SK-N-SH (cell line): Measurements from ENCODE around the gene COL8A1. TPM values are rescaled to one million over a fixed set of nuclear protein-coding genes. Genes with fewer than 3 reads are reported as not detected.

Experiments
- CTCF ChIA-PET: fragments of 300-600, 350-600 bp; formaldehyde crosslinking; extraction: SDS; loops from one replicate; lab custom pipeline; 2021; lab: Yijun Ruan, JAX
- POLR2A ChIA-PET: fragments of 350-600 bp; sonication (Branson Sonifier 250); formaldehyde crosslinking; extraction: SDS; loops from one replicate; lab custom pipeline; 2020; ENCODE audit warnings: antibody characterized with exemption, inconsistent platforms; lab: Yijun Ruan, JAX
- DNase-seq: peaks from one replicate; pipeline ENCODE4 v3.0.0; 2012
- H2AFZ ChIP-seq: fragments of 200-600 bp; sonication (generic); 2 replicates; pipeline ENCODE4 v1.8.1; 2016; ENCODE audit warnings: antibody characterized with exemption, mild to moderate bottlenecking, low read depth
- H3F3A ChIP-seq: fragments of 200-600 bp; sonication (generic); replicated peaks from 2 replicates; pipeline ENCODE3; 2016; ENCODE audit warnings: antibody characterized with exemption, mild to moderate bottlenecking; ENCODE audit not compliant: insufficient read depth
- H3K27ac ChIP-seq, 2 experiments: fragments of 200-500 bp in 1 of 2; fragments of 200-600 bp in 1 of 2; sonication (Bioruptor generic) in 1 of 2; sonication (generic), shearing (Covaris generic) in 1 of 2; 2 replicates each; pipeline versions ENCODE4 v1.5.1 to v1.6.1; 2014 to 2016; ENCODE audit warnings: low read depth in 2 of 2, inconsistent platforms in 1 of 2, low read length in 1 of 2, mild to moderate bottlenecking in 1 of 2, mixed read lengths in 1 of 2
- H3K27me3 ChIP-seq: fragments of 200-600 bp; sonication (generic), shearing (Covaris generic); 2 replicates; pipeline ENCODE4 v1.6.1; 2016; ENCODE audit warnings: mixed run types; ENCODE audit not compliant: insufficient read depth
- H3K36me3 ChIP-seq, 2 experiments: fragments of 200-500 bp in 1 of 2; fragments of 200-600 bp in 1 of 2; sonication (Bioruptor generic) in 1 of 2; sonication (generic) in 1 of 2; replicated peaks in 1 of 2; 2 replicates each; pipeline versions ENCODE3 to v1.5.1; 2014 to 2016; ENCODE audit warnings: low read length in 1 of 2, mild to moderate bottlenecking in 1 of 2; ENCODE audit not compliant: insufficient read depth in 2 of 2, control insufficient read depth in 1 of 2
- H3K4me1 ChIP-seq, 2 experiments: fragments of 200-500 bp in 1 of 2; fragments of 200-600 bp in 1 of 2; sonication (Bioruptor generic) in 1 of 2; sonication (generic), shearing (Covaris generic) in 1 of 2; 2 replicates each; pipeline versions ENCODE4 v1.5.1 to v1.6.1; 2014 to 2016; ENCODE audit warnings: low read depth in 1 of 2, low read length in 1 of 2, mixed run types in 1 of 2; ENCODE audit not compliant: insufficient read depth in 2 of 2, control insufficient read depth in 1 of 2
- H3K4me2 ChIP-seq: fragments of 200-600 bp; sonication (generic), shearing (Covaris generic); 2 replicates; pipeline ENCODE4 v1.6.1; 2017; ENCODE audit warnings: mixed run types
- H3K4me3 ChIP-seq, 2 experiments: fragments of 200-500 bp in 1 of 2; fragments of 200-600 bp in 1 of 2; sonication (Bioruptor generic) in 1 of 2; sonication (generic), shearing (Covaris generic) in 1 of 2; 2 replicates each; pipeline versions ENCODE4 v1.5.1 to v1.8.1; 2014 to 2016; ENCODE audit warnings: low read depth in 2 of 2, inconsistent platforms in 1 of 2, low read length in 1 of 2, mild to moderate bottlenecking in 1 of 2, mixed read lengths in 1 of 2, moderate library complexity in 1 of 2
- H3K79me2 ChIP-seq: fragments of 200-600 bp; sonication (generic); 2 replicates; pipeline ENCODE4 v1.8.1; 2017; ENCODE audit warnings: mild to moderate bottlenecking; ENCODE audit not compliant: insufficient read depth
- H3K9ac ChIP-seq: fragments of 200-600 bp; sonication (generic); 2 replicates; pipeline ENCODE4 v1.6.1; 2017; ENCODE audit warnings: mixed run types
- H3K9me2 ChIP-seq: fragments of 200-600 bp; sonication (generic); 2 replicates; pipeline ENCODE4 v1.6.1; 2017; ENCODE audit warnings: mixed run types
- H3K9me3 ChIP-seq: fragments of 200-600 bp; sonication (generic); 2 replicates; pipeline ENCODE4 v1.6.1; 2017; ENCODE audit warnings: mixed run types, mild to moderate bottlenecking, moderate library complexity
- H4K20me1 ChIP-seq: fragments of 200-600 bp; sonication (generic); 2 replicates; pipeline ENCODE4 v1.6.1; 2017; ENCODE audit warnings: mild to moderate bottlenecking, mixed run types; ENCODE audit not compliant: insufficient read depth
- CHD2 ChIP-seq: fragments of 150-350 bp; IDR thresholded peaks from 2 replicates; pipeline ENCODE4 v1.6.1; 2018; ENCODE audit warnings: low read length; ENCODE audit not compliant: partially characterized antibody
- FOSL2 ChIP-seq: IDR thresholded peaks from 2 replicates; pipeline ENCODE4 v1.4.0; 2012; ENCODE audit warnings: low read depth, mild to moderate bottlenecking, moderate library complexity, borderline replicate concordance
- GATA2 ChIP-seq: sonication (generic); formaldehyde crosslinking; IDR thresholded peaks from 2 replicates; pipeline ENCODE4 v1.5.0; 2020; ENCODE audit warnings: mild to moderate bottlenecking, missing genetic modification reagents
- NFIC ChIP-seq: IDR thresholded peaks from 2 replicates; pipeline ENCODE4 v1.4.0; 2012; ENCODE audit warnings: borderline replicate concordance
- NRF1 ChIP-seq: IDR thresholded peaks from 2 replicates; pipeline ENCODE4 v1.6.1; 2012; ENCODE audit warnings: low read depth, mild to moderate bottlenecking, low read length
- RAD21 ChIP-seq: IDR thresholded peaks from 2 replicates; pipeline ENCODE4 v1.6.1; 2012; ENCODE audit warnings: mild to moderate bottlenecking, low read length
- RFX5 ChIP-seq: IDR thresholded peaks from 2 replicates; pipeline ENCODE4 v1.6.1; 2012; ENCODE audit warnings: mild to moderate bottlenecking, improper control_type of control experiment, low read length
- SMC3 ChIP-seq: IDR thresholded peaks from 2 replicates; pipeline ENCODE4 v1.6.1; 2012; ENCODE audit warnings: low read depth, low read length, improper control_type of control experiment
- USF2 ChIP-seq: fragments of 150-350 bp; IDR thresholded peaks from 2 replicates; pipeline ENCODE4 v1.6.1; 2017; ENCODE audit warnings: antibody characterized with exemption, low read length, low read depth, borderline replicate concordance
- YY1 ChIP-seq: IDR thresholded peaks from 2 replicates; pipeline ENCODE4 v1.4.0; 2012; ENCODE audit warnings: low read depth, mild to moderate bottlenecking
- WGBS: methylation state at CpG from one replicate; pipeline ENCODE4 v1.1.6; 2017; ENCODE audit warnings: low lambda C conversion rate; 5-methylcytosine and 5-hydroxymethylcytosine counted together
- polyA plus RNA-seq, 3 experiments: library from polyadenylated mRNA; depleted of rRNA; stranded (reverse); fragments of >200 nt; gene quantifications; 2 replicates each; pipeline ENCODE4 v1.2.3, GENCODE V29; 2012

The COL8A1 gene
- polyA plus RNA-seq, 1 of the 3 experiments (the other 2 are of a cell fraction): 4.0 TPM

DNA sequence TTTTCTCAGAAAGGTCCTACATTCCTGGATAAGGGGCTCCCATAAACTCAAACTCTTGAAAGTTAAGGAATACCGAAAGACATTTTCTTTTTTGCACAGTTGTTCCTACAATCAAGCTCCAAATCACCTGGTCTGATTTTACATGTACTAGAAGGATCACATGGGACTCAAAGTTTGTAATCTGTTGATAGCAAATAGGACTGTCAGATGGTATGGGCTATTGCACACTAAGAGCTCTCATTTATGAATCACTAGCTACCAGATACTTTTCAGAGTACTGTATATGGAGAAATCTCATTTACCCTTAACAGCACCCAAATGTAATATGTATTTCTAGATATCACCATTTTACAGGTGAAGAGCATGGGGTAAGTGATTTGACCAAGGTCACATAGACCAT, 129.7 kb downstream of the COL8A1 start:
- H3K9me2 ChIP-seq: no peaks in the 10 kb centered on the region
- H3K4me1 ChIP-seq: no peaks in the 10 kb centered on the region; a peak in 1 of 4 replicates
- no peak overlapping the region for H3K4me2 ChIP-seq
- no peaks in the 10 kb centered on the region for H4K20me1 ChIP-seq
- no peak for DNase-seq
- peaks cover 4% of the 10 kb centered on the region for H3F3A ChIP-seq
- H3K27me3 ChIP-seq: no peaks in the 10 kb centered on the region
- no peak overlapping the region for H3K4me3 ChIP-seq
- no peak overlapping the region for H3K9ac ChIP-seq
- H3K79me2 ChIP-seq: no peaks in the 10 kb centered on the region
- no peak overlapping the region for H3K27ac ChIP-seq
- ChIA-PET CTCF (interaction anchor here (1.9 to 5.2 kb wide), 2 partner anchors 14 to 22 kb away, joined by 4 to 35 read pairs; no protein-coding TSS in a partner anchor), POLR2A (no interaction called here)
- no peak overlapping the region for H2AFZ ChIP-seq
- TF ChIP-seq NFIC (no peak), RAD21 (no peak), YY1 (no peak), USF2 (no peak)
- no peaks in the 10 kb centered on the region for H3K9me3 ChIP-seq
- 44% methylated on average over 1 of the region's 1 CpG for WGBS
- H3K36me3 ChIP-seq: no peaks in the 10 kb centered on the region

DNA sequence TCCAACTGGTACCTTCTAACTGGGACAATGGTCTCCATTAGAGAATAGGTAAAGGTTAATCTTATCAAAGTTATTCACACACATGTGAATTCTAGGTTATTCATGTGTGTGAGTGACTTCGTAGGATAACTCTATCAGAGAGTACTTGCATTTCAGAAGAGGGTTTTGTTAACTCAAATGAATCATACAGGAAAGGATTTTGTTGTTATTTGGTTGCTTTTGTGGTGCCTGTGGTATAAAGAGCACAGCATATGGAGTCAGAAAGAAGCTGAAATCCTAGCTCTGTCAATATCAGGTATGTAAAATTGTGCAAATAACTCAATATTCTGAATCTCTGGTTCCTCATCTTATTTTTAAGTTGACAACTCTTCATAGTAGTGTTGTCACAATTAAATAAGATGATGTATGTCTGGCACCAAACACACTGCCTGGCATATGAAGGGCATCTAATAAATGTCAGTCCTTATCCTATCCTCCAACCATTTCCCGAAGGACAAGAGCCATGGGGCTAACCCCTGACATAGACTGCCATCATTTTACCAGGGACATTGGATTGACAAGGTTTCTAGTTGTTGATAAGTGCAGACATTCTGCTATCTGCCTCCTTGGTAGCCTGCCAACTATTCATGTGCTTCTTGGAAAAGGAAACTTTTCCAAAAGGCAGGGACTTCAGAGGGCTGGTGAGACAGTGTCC, 130.6 kb downstream of the COL8A1 start:
- no peak overlapping the region for H3K9ac ChIP-seq
- H2AFZ ChIP-seq: no peak overlapping the region
- ChIA-PET POLR2A (no interaction called here), CTCF (interaction anchor here (0.6 to 5.2 kb wide), 3 partner anchors 15 to 24 kb away, joined by 3 to 35 read pairs (median 4); no protein-coding TSS in a partner anchor)
- H3F3A ChIP-seq: peaks cover 4% of the 10 kb centered on the region
- no peak for DNase-seq
- no peaks in the 10 kb centered on the region for H3K79me2 ChIP-seq
- H3K4me2 ChIP-seq: no peak overlapping the region
- no peaks in the 10 kb centered on the region for H3K9me3 ChIP-seq
- WGBS: 10% methylated on average over 2 of the region's 2 CpGs
- H3K27me3 ChIP-seq: no peaks in the 10 kb centered on the region
- no peaks in the 10 kb centered on the region for H3K36me3 ChIP-seq
- no peaks in the 10 kb centered on the region for H3K9me2 ChIP-seq
- TF ChIP-seq RAD21 (no peak), SMC3 (no peak), GATA2 (CRISPR knock-in tag) (no peak), NRF1 (no peak)
- TF ChIP-seq, all 33 proteins: peak for 0
- Histone ChIP-seq H4K20me1 (no peaks in the 10 kb centered on the region), H3K4me3 (no peak overlapping the region), H3K27ac (no peak overlapping the region), H3K4me1 (no peaks in the 10 kb centered on the region; a peak in 1 of 4 replicates)

DNA sequence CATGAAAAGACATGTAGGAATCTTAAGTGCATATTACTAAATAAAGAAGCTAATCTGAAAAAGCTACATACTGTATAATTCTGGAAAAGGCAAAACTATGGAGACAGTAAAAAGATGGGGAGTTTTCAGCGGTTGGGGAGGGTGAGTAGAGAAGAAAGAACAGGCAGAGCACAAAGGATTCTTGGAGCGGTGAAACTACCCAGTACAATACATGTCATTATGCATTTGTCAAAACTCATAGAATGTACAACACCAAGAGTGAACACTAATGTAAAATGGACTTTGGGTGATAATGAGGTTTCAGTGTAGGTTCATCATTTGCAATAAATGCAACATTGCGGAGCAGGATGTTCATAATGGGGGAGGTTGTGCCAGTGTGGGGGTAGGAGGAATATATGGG, 133.8 kb downstream of the COL8A1 start:
- no peak overlapping the region for H3K4me3 ChIP-seq
- no peaks in the 10 kb centered on the region for H3K79me2 ChIP-seq
- H2AFZ ChIP-seq: no peak overlapping the region
- no peak overlapping the region for H3K9ac ChIP-seq
- H3K27ac ChIP-seq: no peak overlapping the region
- no peaks in the 10 kb centered on the region for H4K20me1 ChIP-seq
- no peaks in the 10 kb centered on the region for H3K27me3 ChIP-seq
- H3F3A ChIP-seq: peaks cover 4% of the 10 kb centered on the region
- CTCF ChIA-PET: interaction anchor here (1.1 kb wide), 1 partner anchor 18 kb away, joined by 3 read pairs; no protein-coding TSS in a partner anchor
- TF ChIP-seq RFX5: no peak
- no peak for TF ChIP-seq NRF1
- no peak for TF ChIP-seq FOSL2
- TF ChIP-seq CHD2: no peak
- H3K36me3 ChIP-seq: no peaks in the 10 kb centered on the region
- peaks cover 0 to 11% of the 10 kb centered on the region in 2 experiments; a peak in 1 of 4 replicates for H3K4me1 ChIP-seq
- H3K4me2 ChIP-seq: no peak overlapping the region
- no peak for DNase-seq
- no peaks in the 10 kb centered on the region for H3K9me3 ChIP-seq
- WGBS: 37% methylated on average over 3 of the region's 3 CpGs
- POLR2A ChIA-PET: no interaction called here
- H3K9me2 ChIP-seq: no peaks in the 10 kb centered on the region
